C4-2B (cell line): ENCODE measurements around the gene NEK3.
"Not testable (repeated sequence)": the region's sequence is repeated elsewhere in the genome, so short reads cannot be mapped to it uniquely, and the experiment has no call there.

Experiments used
- H3K27ac ChIP-seq: fragments of 450-650 bp; 2 replicates; pipeline ENCODE4 v1.5.1; 2017
- CTCF ChIP-seq: fragments of 450-650 bp; conservative IDR thresholded peaks from 2 replicates; pipeline ENCODE4 v1.5.1; 2017; ENCODE audit warnings: mild to moderate bottlenecking
- ZFX ChIP-seq: fragments of 450-650 bp; IDR thresholded peaks from 2 replicates; pipeline ENCODE4 v1.6.1; 2017

Gene NEK3

GRCh38 chr13:52112591-52112990 lies 46.8 kb downstream of the NEK3 start:
- no peak for TF ChIP-seq ZFX
- H3K27ac ChIP-seq, result no peak overlapping the region

- H3K27ac ChIP-seq, result no peak overlapping the region
- TF ChIP-seq CTCF (no peak), ZFX (no peak)
Measured at GRCh38 chr13:52109116-52109670, 50.2 kb downstream of the NEK3 start.

GRCh38 chr13:52105841-52106240 lies 53.6 kb downstream of the NEK3 start:
- H3K27ac ChIP-seq, result no peak overlapping the region
- TF ChIP-seq ZFX, result no peak
- no peak for TF ChIP-seq CTCF

- no peak overlapping the region for H3K27ac ChIP-seq
- no peak for TF ChIP-seq CTCF
- no peak for TF ChIP-seq ZFX
Measured at GRCh38 chr13:52104624-52105023, 54.8 kb downstream of the NEK3 start.

- no peak for TF ChIP-seq ZFX
- TF ChIP-seq CTCF, result no peak
- H3K27ac ChIP-seq, result no peak overlapping the region
Measured at GRCh38 chr13:52103386-52103785, 56.0 kb downstream of the NEK3 start.

GRCh38 chr13:52102423-52102822 lies 57.0 kb downstream of the NEK3 start:
- H3K27ac ChIP-seq, result not testable (repeated sequence)

GRCh38 chr13:52097197-52097596 lies 62.2 kb downstream of the NEK3 start:
- TF ChIP-seq CTCF (no peak), ZFX (no peak)
- no peak overlapping the region for H3K27ac ChIP-seq

GRCh38 chr13:52096748-52097147 lies 62.6 kb downstream of the NEK3 start:
- TF ChIP-seq ZFX (no peak), CTCF (no peak)
- H3K27ac ChIP-seq, result no peak overlapping the region

- no peak overlapping the region for H3K27ac ChIP-seq
- no peak for TF ChIP-seq CTCF
- TF ChIP-seq ZFX, result no peak
Measured at GRCh38 chr13:52096062-52096461, 63.3 kb downstream of the NEK3 start.
